ENCODE data around the gene ZMYM5. TPM values are rescaled to one million over a fixed set of nuclear protein-coding genes. Genes with fewer than 3 reads are reported as not detected.
A peak's percentile ranks its signal among the peaks of the same experiment; 100 is the strongest.
"Not testable (repeated sequence)": the region's sequence is repeated elsewhere in the genome, so short reads cannot be mapped to it uniquely, and the experiment has no call there.

Gene ZMYM5
- total RNA-seq, 6 experiments from 2014 or later: 3.8 to 6.9 (median 4.4) TPM

DNA sequence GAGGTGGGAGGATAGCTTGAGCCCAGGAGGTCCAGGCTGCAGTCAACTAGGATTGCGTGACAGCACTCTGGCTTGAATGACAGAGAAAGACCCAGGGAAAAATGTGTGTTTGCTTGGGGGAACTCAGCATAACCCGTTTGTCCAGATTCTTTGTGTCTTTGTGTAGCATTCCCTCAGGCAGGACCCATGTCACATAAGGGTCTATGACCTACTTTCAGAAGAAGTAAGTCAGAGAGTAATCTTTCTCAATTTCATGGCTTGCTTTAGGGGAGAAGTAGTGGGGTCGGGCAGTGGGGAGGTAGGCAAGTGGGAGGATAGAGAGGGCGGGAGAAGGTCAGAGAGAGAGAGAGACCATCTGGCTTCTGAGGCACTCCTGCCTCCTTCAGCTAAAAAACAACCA lies 68.8 kb downstream of the ZMYM5 start:
- H3K27me3 ChIP-seq: no peaks in the 10 kb centered on the region
- H3K9me3 ChIP-seq: no peaks in the 10 kb centered on the region
- TF ChIP-seq, protein P1, sequence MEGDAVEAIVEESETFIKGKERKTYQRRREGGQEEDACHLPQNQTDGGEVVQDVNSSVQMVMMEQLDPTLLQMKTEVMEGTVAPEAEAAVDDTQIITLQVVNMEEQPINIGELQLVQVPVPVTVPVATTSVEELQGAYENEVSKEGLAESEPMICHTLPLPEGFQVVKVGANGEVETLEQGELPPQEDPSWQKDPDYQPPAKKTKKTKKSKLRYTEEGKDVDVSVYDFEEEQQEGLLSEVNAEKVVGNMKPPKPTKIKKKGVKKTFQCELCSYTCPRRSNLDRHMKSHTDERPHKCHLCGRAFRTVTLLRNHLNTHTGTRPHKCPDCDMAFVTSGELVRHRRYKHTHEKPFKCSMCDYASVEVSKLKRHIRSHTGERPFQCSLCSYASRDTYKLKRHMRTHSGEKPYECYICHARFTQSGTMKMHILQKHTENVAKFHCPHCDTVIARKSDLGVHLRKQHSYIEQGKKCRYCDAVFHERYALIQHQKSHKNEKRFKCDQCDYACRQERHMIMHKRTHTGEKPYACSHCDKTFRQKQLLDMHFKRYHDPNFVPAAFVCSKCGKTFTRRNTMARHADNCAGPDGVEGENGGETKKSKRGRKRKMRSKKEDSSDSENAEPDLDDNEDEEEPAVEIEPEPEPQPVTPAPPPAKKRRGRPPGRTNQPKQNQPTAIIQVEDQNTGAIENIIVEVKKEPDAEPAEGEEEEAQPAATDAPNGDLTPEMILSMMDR (IDR thresholded peaks at IDR 0.05): no peak
- TF ChIP-seq POLR2A (IDR thresholded peaks at IDR 0.05): no peak
- 56% methylated on average over 2 of the region's 4 CpGs for WGBS (ENCODE audit: insufficient coverage, low coverage, low lambda C conversion rate, missing lambda C conversion rate)
- no peak overlapping the region for H3K4me3 ChIP-seq
- no peaks in the 10 kb centered on the region for H3K4me1 ChIP-seq
- no peak overlapping the region for H3K27ac ChIP-seq
- intact Hi-C loops (cut with DNase I): no loop called here
- H3K36me3 ChIP-seq: no peaks in the 10 kb centered on the region
- ATAC-seq (no peak), DNase-seq (no peak)

DNA sequence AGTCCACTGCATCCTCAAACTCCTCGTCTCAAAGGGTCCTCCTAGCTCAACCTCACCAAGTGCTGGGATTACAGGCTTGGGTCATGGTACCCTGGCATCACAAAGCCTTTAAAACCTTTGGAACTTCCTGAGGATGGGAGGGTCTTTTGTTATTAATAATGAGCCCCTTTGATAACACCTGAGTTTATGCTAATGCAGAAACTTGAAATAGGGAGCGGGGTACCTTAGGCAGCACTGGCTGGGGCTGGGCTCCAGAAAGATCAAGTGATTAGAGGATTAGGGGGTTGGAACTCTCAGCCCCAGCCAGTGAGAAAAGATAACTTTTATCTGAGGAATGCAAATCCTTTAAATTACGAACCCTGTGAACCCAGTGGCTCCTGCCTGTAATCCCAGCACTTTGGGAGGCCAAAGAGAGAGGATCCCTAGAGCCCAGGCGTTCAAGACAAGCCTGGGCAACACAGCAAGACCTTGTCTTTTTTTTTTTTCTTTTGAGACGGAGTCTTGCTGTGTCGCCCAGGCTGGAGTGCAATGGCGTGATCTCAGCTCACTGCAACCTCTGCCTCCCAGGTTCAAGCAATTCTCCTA lies 71.4 kb downstream of the ZMYM5 start:
- WGBS (ENCODE audit: insufficient coverage, low coverage, low lambda C conversion rate, missing lambda C conversion rate): 80% methylated on average over 4 of the region's 7 CpGs
- Histone ChIP-seq H3K4me1 (no peaks in the 10 kb centered on the region), H3K4me3 (no peak overlapping the region), H3K9me3 (no peaks in the 10 kb centered on the region), H3K27ac (no peak overlapping the region), H3K27me3 (no peaks in the 10 kb centered on the region), H3K36me3 (no peaks in the 10 kb centered on the region)
- TF ChIP-seq, protein P1 (IDR thresholded peaks at IDR 0.05): no peak
- no peak for TF ChIP-seq POLR2A (IDR thresholded peaks at IDR 0.05)
- no peak for DNase-seq
- intact Hi-C loops (cut with DNase I): no loop called here
- ATAC-seq: no peak

DNA sequence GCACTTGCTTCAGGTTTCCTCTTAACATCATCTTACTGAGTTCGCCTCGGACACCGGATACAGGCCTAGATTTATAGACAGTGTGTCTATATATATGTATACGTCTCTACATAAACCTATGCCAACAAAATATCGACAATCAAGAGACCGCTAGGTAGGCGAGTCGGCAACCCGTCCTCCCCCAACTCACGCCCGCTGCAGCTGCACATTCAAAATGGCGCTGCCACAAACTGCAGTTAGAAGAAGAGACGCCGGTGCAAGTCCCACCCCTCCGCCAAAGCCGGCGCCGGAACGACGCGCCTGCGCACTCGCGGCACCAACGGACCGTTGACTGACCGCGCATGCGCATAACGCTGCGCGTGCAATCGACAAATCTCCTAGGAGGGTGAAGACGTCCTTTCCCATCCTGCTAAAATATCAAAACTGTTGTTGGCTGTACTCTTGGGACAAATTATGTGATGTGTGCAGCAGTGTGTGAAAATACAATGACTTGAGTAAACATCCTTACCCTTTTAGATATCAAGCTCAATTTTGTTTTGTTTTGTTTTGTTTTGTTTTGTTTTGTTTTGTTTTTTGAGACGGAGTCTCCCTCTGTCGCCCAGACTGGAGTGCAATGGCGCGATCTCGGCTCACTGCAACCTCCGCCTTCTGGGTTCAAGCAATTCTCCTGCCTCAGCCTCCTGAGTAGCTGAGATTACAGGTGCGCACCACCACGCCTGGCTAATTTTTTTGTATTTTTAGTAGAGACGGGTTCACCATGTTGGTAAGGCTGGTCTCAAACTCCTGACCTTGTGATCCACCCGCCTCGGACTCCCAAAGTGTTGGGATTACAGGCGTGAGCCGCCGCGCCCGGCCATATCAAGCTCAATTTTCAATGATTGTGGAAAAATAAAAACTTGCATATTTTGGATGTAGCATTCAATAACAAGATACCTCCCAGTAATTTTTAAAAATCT lies 80.4 kb downstream of the ZMYM5 start, which contains the start of gene PSPC1:
TSS of gene PSPC1 (minus strand) at position 219 of the 956 bp plus-strand sequence. CDS start at position 31, 188 bp downstream.
- H3K4me3 ChIP-seq: peak within 1 kb of the TSS; percentile 86 to 97 (median 88)
- H3K27ac ChIP-seq: peak within 1 kb of the TSS; percentile 88 to 95 (median 93)
- H3K36me3 ChIP-seq; H3K9me3 ChIP-seq; H3K4me1 ChIP-seq; intact Hi-C loops (cut with DNase I); H3K27me3 ChIP-seq: not testable (repeated sequence)
- WGBS (ENCODE audit: insufficient coverage, low coverage, low lambda C conversion rate, missing lambda C conversion rate): 14% methylated on average over 47 of the region's 50 CpGs
- ATAC-seq (peak; percentile 93 to 95 (median 95)), DNase-seq (peak; percentile 96 to 97 (median 97))
- peak; percentile 92 for TF ChIP-seq POLR2A (IDR thresholded peaks at IDR 0.05)
- TF ChIP-seq, protein P1 (IDR thresholded peaks at IDR 0.05): peak in 3 of 4 donors; percentile 3 to 13 (median 10)

DNA sequence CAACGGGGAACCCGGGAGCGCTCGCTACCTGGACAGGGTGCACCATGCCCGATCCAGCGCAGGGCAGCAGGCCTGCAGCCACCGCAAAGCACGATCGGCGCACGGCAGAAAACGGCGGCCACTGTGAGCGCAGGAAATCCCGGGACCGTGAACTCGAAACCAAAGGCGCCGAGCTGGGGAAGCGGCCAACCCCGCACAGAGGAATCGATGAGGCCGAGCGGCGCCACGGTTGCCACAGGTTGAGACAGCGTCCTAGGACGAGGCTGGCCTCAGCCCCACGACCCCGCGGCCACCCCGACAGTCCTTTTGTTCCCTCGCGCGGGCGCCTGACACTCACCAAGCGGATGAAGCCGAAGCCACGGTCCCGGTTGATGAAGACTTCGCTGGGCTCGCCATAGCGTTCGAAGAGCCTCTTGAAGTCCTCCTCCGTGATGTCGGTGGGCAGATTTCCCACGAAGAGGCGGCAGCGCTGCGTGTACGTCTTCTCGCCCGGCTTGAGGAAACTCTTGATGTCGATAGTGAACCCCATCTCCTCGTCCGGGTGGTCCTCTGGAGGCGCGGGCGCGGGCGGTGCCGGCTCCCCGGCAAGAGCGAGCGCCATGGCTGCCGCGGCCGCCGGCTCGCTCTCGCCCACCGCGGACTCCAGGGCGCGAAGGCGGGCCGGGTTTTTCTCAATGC lies 81.3 kb downstream of the ZMYM5 start:
- H3K9me3 ChIP-seq: no peaks in the 10 kb centered on the region
- ATAC-seq (peak; percentile 73 to 79 (median 78)), DNase-seq (peak; percentile 74 to 81 (median 75))
- H3K27me3 ChIP-seq: no peaks in the 10 kb centered on the region
- no peaks in the 10 kb centered on the region for H3K4me1 ChIP-seq
- H3K4me3 ChIP-seq: peak overlapping the region; percentile 86 to 97 (median 88)
- intact Hi-C loops (cut with DNase I): no loop called here
- 7% methylated on average over 5 of the region's 77 CpGs for WGBS (ENCODE audit: insufficient coverage, low coverage, low lambda C conversion rate, missing lambda C conversion rate)
- TF ChIP-seq POLR2A (IDR thresholded peaks at IDR 0.05): no peak
- TF ChIP-seq, protein P1 (IDR thresholded peaks at IDR 0.05): no peak
- H3K36me3 ChIP-seq: no peaks in the 10 kb centered on the region
- peak overlapping the region; percentile 88 to 95 (median 93) for H3K27ac ChIP-seq
